GM19467 (cell line): ENCODE measurements around the gene EGF.
"Not testable (repeated sequence)": the region's sequence is repeated elsewhere in the genome, so short reads cannot be mapped to it uniquely, and the experiment has no call there.

Experiments
- ATAC-seq: cut with Tn5 transposase; IDR thresholded peaks from one replicate; pipeline ENCODE4 v1.9.1; 2021; ENCODE audit warnings: mild to moderate bottlenecking, moderate library complexity; ENCODE audit not compliant: unreplicated experiment

Gene EGF

GRCh38 chr4:109912706-109913595, at the start of gene EGF:
Gene EGF (plus strand): TSS chr4:109912883. CDS start chr4:109913336, 453 bp downstream.
- no peak for ATAC-seq

- no peak for ATAC-seq
These were observed 48.5 kb upstream of the EGF start for GRCh38 chr4:109864134-109864533.

GRCh38 chr4:109870061-109870460, 42.6 kb upstream of the EGF start:
- no peak for ATAC-seq

- ATAC-seq = no peak
These were observed 40.6 kb upstream of the EGF start for GRCh38 chr4:109872065-109872464.

- no peak for ATAC-seq
These were observed 39.6 kb upstream of the EGF start for GRCh38 chr4:109872950-109873656.

GRCh38 chr4:109873791-109874514, 38.7 kb upstream of the EGF start:
- no peak for ATAC-seq

- ATAC-seq = no peak
These were observed 37.6 kb upstream of the EGF start for GRCh38 chr4:109875106-109875505.

GRCh38 chr4:109875553-109875952, 37.1 kb upstream of the EGF start:
- not testable (repeated sequence) for ATAC-seq

GRCh38 chr4:109876634-109877265, 35.9 kb upstream of the EGF start:
- no peak for ATAC-seq

- ATAC-seq = peak; percentile 59
These were observed 35.3 kb upstream of the EGF start for GRCh38 chr4:109877400-109877799.

GRCh38 chr4:109878355-109878754, 34.3 kb upstream of the EGF start:
- no peak for ATAC-seq

GRCh38 chr4:109879081-109879480, 33.6 kb upstream of the EGF start:
- ATAC-seq = no peak

- ATAC-seq = no peak
These were observed 32.9 kb upstream of the EGF start for GRCh38 chr4:109879636-109880314.

GRCh38 chr4:109886303-109886702, 26.4 kb upstream of the EGF start:
- no peak for ATAC-seq

- no peak for ATAC-seq
These were observed 25.6 kb upstream of the EGF start for GRCh38 chr4:109887071-109887470.

GRCh38 chr4:109890076-109890475, 22.6 kb upstream of the EGF start:
- no peak for ATAC-seq

GRCh38 chr4:109902559-109903251, 10.0 kb upstream of the EGF start:
- ATAC-seq = no peak

- ATAC-seq = no peak
These were observed 4.0 kb upstream of the EGF start for GRCh38 chr4:109908731-109909130.

GRCh38 chr4:109910256-109910655, 2.4 kb upstream of the EGF start:
- no peak for ATAC-seq
